Left kidney (tissue), 2 donors: ENCODE measurements around the gene ACOX1. TPM values are rescaled to one million over a fixed set of nuclear protein-coding genes. Genes with fewer than 3 reads are reported as not detected.

ENCODE experiments used
- DNase-seq: peaks from one replicate; pipeline ENCODE4 v3.0.0-alpha.2; 2013
- polyA plus RNA-seq: library from polyadenylated mRNA; unstranded; fragments of 120-200 nt; gene quantifications from one replicate; pipeline ENCODE4 v1.2.1, GENCODE V29; 2013; ENCODE audit not compliant: insufficient read length

ACOX1 gene
- polyA plus RNA-seq, 1 donor: 39.0 TPM

GRCh38 chr17:75909051-75909811 is 69.7 kb downstream of the ACOX1 start:
- DNase-seq: no peak

DNA sequence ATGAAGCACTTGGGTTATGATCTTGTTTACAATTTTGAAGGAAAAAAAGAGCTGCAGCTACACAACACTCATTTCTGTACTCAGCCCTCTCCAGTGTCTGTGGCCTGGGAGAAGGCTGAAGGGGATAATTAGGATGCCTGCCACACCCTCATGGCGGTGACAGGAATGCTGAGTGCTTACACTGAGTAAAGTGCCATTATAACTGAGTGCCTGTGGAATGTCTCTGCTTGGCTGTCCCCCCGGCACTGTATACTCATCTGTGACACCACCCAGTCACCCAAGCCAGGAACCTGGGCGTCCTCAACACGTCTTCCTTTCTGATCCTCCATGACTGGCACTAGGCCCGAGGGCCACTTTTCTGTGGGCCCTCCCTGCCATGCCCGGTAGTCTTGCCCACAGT is 70.8 kb downstream of the ACOX1 start:
- no peak for DNase-seq

- no peak for DNase-seq
Measured at GRCh38 chr17:75906143-75906884, 72.7 kb downstream of the ACOX1 start.

DNA sequence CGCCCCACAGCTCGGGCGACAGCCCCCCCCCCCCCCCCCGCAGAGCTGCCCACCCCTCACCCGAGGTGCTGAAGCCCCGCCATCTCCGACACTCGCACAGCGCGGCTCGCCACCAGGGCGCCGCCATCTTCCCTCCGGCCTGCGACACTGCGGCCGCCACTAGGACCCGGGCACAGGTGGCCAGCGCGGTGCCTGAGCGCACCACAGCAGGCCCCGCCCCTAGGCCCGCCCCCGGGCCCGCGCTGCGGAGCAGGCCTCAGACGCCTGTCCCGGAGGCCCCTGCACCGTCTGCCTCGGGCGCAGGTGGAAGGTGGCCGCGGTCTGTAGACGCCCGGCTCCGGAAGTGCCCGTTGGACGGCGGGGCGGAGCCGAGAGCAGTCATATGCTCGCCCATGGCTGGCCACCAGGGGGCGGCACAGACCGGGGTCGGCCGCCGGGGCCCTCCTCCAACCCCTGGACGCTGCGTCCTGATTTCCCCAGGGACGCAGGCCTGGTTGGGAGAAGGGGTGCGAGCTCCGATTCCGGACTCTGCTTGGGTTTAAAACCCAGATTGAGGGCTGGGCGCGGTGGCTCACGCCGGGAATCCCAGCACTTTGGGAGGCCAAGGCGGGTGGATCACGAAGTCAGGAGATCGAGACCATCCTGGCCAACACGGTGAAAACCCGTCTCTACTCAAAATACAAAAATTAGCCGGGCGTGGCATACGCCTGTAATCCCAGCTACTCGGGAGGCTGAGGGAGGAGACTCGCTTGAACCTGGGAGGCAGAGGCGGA is 74.0 kb downstream of the ACOX1 start, which contains the start of gene MRPL38:
TSS of gene MRPL38 (minus strand) at position 136 of the 773 bp plus-strand sequence. CDS start at position 127, 9 bp downstream.
- peak; percentile 93 for DNase-seq

GRCh38 chr17:75902406-75902805 is 76.6 kb downstream of the ACOX1 start:
- DNase-seq: no peak

GRCh38 chr17:75901727-75902126 is 77.2 kb downstream of the ACOX1 start:
- no peak for DNase-seq

- DNase-seq: no peak
Measured at GRCh38 chr17:75900691-75901533, 78.1 kb downstream of the ACOX1 start.

GRCh38 chr17:75899767-75900468 is 79.0 kb downstream of the ACOX1 start:
- DNase-seq: no peak

DNA sequence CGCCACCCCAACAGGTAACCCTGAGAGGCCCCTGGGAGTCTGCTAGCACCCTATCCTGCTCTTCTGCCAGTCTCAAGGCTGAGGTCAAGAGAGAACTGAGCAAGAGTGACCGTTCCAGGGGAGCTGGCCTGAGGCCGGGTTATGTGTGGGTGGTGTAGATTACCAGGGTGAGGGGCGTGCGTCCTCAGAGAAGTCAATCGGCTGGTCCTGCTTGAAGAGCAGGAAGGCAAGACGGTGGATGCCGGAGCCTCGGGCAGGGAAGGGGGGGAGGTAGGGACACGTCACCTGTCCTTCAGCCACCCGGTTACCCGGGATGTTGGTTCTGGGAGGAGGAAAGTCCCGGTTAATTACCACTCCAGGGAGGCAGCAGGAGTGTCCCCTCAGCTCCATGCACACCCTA is 79.6 kb downstream of the ACOX1 start:
- no peak for DNase-seq

GRCh38 chr17:75898791-75899190 is 80.2 kb downstream of the ACOX1 start:
- no peak for DNase-seq

DNA sequence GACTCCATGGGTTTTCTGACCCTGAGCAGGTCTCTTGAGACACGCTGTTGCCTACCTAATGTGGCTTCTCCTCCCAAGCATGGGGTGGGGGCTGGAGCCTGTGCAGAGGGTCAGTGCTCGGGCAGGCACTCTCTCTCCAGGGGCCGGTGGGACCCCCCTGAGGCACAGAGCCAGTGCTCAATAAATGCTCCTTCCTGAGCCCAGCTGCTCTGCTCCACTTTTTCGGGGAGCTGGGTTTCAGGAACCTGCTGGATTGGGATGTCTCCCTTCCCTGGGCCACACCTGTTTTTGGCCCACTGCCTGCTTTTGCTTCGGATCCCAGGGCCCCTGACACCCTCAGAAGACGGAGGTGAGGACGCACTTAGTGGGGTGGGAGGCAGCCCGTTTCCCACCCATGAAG is 80.9 kb downstream of the ACOX1 start:
- DNase-seq: no peak

- DNase-seq: no peak
Measured at GRCh38 chr17:75897160-75898019, 81.6 kb downstream of the ACOX1 start.

- DNase-seq: no peak
Measured at GRCh38 chr17:75896415-75897159, 82.4 kb downstream of the ACOX1 start, which contains the start of gene TRIM65. TSS of gene TRIM65 (minus strand) at chr17:75896951. CDS start at chr17:75896937, 14 bp downstream.

DNA sequence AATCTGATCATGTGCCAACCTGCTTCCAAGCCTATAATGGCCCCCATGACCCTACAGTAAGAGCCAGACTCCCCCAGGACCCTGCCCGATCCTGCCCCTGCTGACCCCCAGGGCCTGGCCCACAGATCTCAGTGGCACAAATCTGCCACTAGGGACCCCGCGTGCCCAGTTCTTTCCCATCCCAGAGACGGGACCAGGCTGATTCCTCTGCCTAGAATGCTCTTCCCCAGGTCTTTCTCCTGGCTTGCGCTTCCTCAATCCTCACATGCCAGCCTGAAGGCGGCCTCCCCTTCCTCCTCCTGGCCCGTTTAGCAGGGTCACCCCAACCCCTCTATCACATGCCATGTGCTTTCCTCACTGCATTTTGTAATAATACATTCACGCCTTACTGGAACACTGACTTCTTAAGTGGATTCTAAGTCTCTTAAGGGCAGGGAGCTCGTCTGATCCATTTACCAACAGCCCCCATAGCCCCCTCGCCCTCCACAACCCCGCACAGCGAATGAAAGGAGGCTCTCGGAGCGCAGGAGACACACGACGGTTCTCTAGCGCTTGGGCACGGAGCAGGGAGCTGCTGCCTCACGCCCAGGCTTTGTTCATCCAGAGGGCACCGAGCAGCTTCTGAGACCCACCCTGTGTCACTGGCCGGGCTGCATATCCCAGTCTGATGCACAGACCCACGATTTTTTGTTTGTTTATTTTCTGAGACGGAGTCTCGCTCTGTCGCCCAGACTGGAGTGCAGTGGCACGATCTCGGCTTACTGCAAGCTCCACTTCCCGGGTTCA is 83.4 kb downstream of the ACOX1 start:
- no peak for DNase-seq

- no peak for DNase-seq
Measured at GRCh38 chr17:75894049-75894733, 84.8 kb downstream of the ACOX1 start.

DNA sequence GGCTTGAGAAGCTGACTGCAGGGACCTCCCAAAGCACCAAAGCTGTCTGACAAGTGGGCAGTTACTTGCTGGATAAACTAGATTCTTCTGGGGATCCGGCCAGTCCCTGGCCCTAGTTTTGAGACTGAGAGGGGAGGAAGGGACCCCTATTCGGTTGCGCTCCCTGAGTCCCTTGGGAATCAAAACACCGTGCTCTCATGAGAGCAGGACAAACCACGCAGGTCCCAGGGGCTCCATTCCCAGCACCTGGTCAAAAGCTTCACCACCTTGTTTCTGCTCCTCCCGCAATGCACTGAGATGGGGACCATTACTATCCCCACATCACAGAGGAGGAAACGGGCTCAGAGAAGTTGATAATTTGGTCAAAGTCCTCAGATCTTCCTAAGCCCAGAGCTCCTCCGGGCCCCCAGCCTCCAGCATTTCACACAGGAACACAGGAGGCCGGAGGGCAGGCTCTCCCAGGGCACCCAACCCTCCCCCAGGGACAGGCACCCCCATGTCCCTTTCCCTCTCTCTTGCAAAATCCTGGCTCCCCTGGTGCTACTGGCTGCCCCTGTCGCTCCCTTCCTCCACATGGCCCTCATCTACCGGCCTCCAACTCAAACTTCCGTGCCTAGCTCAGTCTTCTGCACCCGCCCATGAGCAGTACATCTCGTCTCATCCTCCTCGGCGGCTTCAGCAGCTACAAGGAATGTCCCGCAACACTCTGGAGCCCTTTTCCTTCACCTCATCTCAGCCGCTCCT is 85.5 kb downstream of the ACOX1 start:
- DNase-seq: no peak
